ENCODE measurements around the gene FSD2.
"Not testable (repeated sequence)": the region's sequence is repeated elsewhere in the genome, so short reads cannot be mapped to it uniquely, and the experiment has no call there.

The FSD2 gene

DNA sequence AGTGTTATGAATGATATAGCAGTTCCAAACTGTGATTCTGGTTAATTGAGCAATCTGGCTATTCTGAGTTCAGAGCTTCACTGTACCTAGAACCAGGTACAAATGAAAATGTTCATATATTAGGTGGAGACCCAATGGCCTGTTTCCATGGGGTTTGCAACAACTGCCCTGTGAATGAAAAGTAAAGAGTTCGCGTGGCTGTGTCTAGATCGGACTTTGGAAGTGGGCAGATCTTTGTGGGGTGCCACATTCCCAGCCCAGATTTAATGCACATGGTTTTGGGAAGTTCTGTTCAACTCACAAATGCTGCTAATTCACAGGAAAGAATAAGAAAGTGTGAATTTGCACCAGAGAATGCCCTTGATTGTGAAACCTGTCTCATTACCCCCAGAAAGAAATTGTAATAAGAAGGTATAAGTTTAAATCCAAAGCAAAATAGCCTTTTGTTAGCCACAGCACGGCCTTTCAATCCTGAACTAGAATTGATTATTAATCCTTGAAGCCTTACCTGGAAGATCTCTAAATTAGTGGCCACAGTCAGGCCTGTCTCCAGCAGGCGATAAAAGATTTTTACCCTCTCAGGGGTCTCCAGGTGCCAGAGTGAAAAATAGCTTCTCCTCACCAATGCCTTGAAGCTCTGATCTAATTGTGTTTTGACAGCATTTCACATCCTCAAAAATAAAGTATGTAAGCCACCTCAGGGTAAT is 26.2 kb upstream of the FSD2 start:
- no peak for DNase-seq (ENCODE audit: low spot score)

DNA sequence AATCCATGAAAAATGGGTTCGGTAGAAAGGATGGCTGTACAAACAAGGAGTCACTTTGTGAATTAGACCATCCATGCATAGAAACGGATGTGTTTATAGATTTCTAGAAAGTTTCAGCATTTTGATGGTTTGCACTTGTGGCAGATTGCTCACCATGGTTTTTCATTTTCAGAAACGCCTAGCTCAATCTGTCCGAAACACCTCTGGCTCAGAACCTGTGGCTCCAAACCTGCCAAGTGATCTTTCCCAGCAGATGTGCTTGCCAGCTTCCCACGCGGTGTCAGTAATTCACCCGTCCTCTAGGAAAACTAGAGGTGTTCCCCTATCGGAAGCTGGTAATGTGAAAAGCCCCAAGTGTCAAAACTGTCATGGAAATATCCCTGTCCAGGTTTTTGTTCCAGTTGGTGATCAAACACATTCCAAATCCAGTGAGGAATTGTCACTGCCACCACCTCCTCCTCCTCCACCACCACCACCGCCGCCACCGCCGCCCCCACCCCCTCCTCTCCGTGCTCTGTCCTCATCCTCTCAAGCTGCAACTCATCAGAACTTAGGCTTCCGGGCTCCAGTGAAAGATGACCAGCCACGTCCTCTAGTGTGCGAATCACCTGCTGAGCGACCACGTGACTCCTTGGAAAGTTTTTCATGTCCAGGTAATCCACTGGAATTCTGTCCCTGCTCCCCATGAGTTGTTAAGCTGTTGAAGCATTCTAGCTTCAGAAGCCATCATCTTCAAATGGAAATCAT is 24.7 kb upstream of the FSD2 start:
- DNase-seq (ENCODE audit: low spot score): no peak

DNA sequence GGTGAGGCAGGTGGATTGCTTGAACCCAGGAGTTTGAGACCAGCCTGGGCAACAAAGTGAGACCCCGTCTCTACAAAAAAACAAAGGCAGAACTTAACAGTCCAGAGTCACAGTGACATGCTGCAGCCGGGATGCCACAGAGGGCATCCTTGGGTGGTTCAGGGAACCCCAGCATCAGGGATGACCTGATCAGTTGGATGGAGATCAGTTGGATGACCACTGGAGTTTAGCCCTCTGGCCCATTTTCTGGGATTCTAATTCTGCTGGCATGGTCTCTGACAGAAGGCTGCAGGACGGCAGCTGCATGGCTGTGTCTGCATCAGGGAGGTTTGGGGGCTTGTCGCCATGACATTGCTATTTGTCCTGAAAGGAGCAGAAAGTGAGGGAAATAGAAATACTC is 23.4 kb upstream of the FSD2 start:
- no peak for DNase-seq (ENCODE audit: low spot score)

DNA sequence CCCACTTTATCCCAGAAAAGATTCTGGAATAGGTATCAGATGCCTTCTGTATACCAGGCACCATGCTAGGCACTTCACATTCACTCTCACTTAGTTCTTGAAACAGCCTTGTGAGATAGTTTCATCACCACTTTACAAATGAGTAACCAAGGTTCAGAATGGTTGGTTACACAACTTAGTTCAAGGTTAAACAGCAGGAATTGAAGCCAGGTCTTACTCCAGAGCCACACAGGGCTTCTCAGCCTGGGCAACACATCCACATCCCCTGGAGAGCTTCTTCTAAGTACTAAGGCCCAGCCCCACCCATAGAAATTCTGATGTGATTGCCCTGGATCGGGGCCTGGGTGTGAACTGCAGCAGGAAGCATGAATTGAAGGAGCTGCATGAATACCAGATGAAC is 22.2 kb upstream of the FSD2 start:
- DNase-seq (ENCODE audit: low spot score): no peak

DNA sequence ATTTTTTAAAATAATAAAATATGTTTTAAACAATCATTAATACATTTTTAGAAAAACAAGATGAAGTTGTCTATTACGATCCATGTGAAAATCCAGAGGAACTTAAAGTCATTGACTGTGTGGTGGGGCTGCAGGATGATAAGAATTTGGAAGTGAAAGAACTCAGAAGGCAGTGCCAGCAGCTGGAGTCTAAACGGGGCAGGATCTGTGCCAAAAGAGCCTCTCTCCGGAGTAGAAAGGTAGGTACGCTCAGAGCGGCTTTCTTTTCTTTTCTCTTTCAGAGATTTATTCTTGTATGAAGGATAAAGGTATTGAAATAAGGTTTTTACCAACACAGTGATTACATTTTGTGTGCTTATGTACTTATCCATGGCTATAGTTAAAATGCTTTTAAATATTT is 17.2 kb upstream of the FSD2 start:
- DNase-seq (ENCODE audit: low spot score): no peak

DNA sequence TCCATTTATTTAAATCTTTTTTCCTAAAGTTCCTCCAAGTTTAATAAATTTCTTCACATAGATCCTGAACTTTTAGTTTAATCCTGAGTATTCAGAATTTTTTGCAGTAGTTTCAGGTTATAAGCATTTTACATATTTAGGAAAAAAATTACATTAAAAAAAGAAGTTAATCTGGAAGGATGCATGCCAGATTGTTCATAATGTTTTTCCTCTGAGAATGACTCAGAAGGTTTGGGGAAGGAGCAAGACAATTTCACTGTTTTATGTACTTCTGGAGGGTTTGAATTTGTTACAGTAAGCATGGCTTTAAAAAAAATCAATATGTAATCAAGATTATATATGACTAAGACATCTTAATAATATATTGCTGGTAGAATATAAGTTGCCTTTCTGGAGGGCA is 16.0 kb upstream of the FSD2 start:
- not testable (repeated sequence) for DNase-seq (ENCODE audit: low spot score)

DNA sequence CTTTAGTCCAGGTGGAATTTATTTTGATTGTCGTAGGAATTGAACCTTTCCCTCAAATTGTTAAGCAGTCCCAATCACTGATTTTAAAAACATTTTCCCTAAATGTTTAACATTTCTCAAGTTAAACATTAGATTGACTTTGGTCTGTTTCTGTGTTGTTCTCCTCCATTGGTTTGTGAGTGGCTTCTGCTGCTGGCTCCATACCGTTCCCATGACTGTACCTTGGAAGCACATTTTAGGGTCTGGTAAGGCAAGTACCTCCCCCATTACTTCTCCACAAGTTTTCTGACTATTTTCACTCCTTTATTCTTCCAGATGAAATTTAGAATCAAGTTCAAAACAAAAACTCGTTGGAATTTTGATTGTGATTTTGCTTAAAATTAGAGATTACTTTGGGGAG is 15.5 kb upstream of the FSD2 start:
- not testable (repeated sequence) for DNase-seq (ENCODE audit: low spot score)

DNA sequence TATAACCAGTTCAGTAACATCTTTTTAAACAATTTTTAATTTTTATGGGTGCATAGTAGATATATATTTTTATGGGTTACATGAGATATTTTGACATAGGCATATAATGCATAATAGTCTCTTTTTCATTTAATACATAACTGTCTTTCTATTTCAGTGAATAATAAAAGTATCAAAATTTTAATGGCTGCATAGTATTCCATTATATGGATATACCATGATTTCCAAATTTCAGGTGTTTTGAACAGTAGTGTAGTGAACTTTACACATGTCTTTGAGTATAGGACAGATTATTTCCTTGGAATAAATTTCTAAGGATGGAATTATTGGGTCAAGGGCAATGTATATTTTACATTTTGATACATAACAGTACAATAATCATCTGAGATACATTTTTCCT is 14.3 kb upstream of the FSD2 start:
- no peak for DNase-seq (ENCODE audit: low spot score)

DNA sequence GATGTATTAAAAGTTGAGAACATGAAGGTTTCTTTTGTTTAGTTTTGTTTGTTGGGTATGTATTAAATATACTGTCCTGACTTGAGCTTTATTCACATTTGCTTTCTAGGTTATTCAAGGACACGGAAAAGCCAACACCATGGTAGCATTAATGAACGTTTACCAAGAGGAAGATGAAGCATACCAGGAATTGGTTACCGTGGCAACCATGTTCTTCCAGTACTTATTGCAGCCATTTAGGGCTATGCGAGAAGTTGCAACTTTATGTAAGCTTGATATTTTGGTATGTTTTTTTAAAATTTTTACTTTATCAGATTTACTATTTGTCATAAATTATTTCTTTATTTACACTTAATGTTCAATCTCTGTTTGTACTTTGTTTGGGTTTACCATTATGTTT is 7.1 kb upstream of the FSD2 start:
- no peak for DNase-seq (ENCODE audit: low spot score)

DNA sequence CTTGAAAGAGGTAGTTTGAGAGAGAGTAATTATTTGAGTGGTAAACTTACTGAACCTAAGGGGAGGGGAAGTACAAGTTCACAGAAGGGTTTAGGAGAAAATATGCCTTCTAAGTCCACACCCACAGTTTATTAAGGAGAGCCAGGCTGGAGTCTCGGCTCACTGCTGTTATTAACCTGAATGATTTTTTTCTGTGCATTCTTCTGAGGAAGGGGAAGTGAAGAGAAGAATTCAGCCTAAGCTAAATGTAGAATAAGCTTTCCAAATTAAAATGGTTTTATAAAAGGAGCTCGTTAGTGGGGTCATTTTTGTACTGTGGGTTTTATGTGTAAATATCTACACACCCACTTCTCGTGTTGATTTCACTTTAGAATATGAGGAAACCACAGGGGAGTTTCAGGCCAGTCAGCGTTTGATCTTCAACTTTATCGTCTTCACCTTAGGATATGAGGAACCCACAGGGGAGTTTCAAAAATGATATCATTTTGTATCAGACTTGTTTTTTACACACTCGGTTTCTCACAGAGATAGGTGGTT is 5.1 kb upstream of the FSD2 start:
- DNase-seq (ENCODE audit: low spot score): no peak

DNA sequence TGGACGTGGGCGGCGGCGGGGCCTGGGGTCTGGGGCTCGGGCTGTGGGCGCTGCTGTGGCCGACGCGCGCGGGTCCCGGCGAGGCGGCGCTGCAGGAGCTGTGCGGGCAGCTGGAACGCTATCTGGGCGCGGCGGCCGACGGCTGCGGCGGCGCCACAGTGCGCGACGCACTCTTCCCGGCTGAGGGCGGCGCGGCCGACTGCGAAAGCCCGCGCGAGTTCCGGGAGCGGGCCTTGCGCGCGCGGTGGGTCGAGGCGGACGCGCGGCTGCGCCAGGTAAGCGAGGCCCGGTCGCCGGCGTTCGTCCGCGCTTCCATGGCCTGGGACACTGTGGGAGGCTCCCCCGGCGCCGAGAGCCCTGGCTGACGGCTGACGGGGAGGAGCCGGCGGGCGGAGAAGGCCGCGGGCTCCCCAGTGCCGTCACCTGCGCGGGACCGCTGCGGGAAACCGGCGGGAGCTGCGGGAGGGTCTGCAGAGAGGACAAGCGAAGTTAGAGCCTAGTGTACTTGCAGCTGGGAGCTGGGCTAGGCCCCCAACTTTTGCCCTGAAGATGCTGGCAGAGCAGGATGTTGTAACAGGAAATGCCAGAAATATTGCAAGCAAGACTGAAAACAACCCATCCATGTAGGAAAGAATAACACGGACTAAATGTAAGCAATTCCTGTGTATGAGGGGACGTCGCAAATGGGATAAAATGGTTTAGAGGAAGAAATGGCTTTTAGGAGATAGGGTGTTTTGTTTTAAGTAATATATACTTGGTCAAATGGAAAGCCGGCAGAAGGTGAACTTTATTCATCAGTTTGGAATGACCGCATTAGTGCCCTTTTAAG is 4.4 kb upstream of the FSD2 start:
- peak; percentile 47 for DNase-seq (ENCODE audit: low spot score)

DNA sequence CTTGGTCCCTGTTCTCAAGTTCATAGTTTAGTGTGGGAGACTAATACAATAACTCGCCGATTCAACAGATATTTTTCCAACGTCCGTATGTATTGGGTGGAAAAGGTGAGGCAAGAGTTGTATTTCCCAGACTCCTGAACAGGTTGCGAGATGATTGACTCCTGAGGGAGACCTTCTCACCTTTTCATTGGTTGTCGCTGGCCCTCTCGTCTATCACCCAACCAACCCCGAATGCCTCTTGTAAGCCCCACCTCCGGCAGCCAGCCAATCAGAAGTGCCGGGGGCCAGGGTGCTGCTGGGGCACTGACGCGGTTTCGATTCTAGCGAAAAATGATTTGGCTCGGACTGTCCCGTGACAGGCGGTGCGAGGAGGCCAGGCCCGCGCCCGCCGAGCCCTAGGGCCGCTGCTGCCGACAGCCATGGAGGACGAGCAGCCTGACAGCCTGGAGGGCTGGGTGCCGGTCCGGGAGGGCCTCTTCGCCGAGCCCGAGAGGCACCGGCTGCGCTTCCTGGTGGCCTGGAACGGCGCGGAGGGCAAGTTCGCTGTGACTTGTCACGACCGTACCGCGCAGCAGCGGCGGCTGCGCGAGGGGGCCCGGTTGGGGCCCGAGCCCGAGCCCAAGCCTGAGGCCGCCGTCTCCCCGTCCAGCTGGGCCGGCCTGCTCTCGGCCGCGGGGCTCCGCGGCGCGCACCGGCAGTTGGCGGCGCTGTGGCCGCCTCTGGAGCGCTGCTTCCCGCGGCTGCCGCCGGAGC is 3.6 kb upstream of the FSD2 start, which contains the start of gene WHAMM:
Gene WHAMM (plus strand): TSS at position 321 of the 753 bp plus-strand sequence. CDS start 99 bp downstream, at position 420.
- peak; percentile 98 for DNase-seq (ENCODE audit: low spot score)

DNA sequence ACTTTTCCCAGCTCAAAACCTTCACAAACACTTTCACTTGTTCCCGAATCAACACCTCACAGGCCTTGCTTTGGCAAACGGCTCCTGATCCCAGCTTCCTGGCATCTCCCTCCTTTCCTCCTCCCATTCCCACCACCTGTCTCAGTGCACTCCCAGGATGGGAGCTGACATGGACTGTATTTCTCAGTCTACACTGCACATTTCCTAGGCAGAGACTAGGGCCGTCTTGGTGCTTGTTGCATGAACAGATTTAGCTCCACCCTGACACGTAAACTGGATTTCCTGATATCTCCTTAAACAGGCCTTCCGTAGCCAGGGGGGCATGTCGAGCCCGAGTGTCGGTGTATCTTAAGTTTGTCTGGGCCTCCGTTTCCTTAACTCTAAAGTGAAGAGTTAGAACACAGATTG is 2.8 kb upstream of the FSD2 start:
- no peak for DNase-seq (ENCODE audit: low spot score)

DNA sequence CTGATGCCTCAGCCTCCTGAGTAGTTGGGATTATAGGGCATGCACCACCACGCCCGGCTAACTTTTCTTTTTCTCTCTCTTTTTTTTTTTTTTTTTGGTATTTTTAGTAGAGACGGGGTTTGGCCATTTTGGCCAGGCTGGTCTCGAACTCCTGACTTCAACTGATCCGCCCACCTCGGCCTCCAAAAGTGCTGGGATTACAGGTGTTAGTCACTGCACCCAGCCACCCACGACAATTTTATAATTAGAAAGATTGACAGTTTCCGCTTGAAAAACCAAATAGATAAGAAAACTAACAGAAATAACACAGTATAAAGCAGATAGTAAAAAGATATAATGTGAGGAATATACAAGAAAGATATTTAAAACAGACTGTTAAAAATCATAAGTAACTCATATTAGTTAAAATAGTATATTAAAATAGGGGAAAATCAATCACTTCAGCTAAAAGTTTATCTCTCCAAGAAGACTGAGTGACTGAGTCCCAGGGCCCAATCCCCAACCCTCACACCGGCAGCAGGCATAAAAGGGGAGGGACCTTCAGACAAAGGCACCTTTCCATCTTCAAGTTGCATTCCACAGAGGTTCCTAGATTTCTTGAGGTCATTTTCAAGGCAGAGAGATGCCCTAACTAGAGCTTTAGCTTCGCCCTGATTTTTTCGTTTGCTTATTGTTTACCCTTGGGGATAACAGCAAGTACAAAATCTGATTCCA is 2.2 kb upstream of the FSD2 start:
- DNase-seq (ENCODE audit: low spot score): no peak

DNA sequence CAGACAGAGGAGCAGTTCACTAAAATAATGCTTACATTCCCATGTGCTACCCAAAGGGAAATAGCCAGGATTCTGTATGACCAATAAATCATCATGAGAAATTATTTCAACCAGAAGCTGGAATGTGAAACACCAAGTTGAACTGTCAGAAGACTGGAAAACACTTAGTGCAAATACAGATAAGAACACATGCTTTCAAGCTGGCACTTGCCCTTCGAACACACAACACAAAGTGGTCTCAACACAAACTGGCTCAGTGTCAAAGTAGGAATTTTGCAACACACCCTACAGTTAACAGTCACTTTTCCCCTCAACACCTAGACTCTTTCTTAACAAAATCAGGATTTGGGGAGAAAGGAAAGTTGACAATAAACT is 1.3 kb downstream of the FSD2 start:
- DNase-seq (ENCODE audit: low spot score): no peak

DNA sequence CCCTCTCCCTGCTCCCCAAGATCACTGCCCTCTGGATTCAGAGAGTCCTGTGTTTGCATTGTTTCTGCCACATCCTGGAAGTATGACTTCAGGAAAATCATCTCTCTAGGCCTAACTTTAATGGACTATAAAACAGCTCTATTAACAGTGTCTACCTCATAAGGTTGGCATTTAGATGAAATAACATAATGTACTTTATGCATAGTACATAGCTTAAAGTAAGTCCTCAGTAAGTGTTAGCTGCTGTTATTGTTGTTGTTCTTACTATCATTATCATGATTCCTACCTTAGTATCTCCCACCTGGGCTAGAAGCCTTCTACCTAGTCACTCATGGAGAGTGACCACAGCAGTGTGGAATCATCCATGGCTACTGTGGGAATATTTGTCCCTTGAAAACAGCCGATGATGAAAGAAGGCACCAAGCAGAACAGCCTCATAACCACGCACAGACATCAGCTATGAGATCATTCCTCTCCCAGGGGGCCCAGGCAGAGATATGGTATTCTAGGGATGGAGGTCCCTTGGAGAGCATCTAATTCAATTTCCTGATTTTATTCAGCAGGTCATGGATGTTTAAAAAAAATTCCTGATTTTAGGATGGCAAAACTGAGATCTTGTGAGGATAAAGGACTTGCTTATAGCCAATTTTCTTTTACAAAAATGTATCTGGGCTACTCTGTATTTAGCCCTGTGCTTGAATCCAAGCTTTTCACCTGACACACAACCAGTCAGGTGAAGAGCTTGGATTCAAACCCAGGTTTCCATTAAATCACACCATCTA is 1.9 kb downstream of the FSD2 start:
- DNase-seq (ENCODE audit: low spot score): no peak

DNA sequence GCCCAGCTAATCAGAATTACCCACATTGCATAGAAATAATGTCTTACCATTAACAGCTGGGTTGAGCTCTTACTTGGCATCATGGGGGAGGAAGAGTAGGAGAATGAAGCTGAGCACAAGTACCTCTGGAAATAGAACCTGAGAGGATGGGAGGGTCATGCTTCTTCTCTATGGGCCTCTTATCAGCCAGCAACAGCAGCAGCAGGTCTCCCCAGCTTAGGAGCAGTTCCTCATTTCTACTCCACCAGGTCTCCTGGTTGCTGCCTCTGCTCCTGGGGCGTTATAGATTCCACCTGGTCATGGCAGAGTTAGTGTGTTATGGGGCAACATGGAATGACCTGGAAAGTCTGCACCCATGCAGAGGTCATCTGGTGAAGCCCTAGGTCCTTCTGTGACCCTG is 3.4 kb downstream of the FSD2 start:
- no peak for DNase-seq (ENCODE audit: low spot score)

DNA sequence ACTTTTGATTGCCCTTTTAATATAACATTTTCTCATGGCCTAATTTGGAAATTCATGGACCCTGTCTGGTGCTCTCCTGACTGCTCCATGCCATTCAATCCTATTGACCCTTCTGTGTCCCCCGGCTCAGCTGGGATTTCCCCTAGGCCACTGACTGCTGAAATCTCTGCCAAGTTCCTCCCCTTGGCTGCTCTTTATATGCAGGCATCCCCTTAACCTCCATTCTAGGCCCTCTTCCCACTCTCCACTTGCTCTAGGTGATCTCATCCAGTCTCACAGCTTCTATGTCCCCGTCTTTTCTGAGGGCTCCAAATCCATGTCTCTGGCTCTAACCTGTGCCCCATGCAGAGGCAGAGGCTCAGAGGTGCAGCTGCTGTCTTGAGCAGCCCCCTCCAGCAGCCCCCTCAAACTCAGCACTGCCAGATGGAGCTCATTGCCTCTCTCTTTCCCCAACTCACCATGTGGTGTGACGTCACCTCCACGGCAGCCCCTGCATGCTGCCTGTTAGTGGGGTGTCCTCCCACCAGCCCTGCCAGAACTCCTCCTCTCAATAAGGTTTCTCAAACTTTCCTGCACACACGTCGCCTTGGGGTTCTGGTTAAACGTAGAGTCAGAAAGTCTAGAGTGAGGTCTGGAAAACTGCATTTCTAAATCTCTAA is 6.6 kb downstream of the FSD2 start:
- DNase-seq (ENCODE audit: low spot score): no peak

DNA sequence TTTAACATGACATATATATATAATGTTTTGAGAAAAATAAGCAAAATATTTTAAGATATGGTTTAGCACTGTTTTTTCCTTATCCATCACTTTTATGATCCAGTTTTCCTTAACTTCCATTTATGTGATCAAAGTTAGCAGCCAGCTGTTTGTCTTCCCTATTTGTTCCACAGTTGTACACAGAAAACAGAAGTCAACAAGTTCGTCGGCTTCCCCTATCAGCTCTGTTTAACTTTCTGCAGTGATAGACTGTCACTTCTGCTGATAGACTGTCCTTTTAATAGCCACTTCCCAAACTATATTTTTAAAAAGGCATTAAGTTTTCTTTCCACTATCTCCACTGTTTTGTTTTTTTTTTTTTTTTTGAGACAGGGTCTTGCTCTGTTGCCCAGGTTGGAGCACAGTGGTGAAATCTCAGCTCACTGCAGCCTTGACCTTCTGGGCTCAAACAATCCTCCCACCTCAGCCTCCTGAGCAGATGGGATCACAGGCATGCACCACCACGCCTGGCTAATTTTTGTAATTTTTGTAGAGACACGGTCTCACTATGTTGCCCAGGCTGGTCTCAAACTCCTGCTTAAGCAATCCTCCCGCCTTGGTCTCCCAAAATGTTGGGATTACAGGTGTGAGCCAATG is 7.2 kb downstream of the FSD2 start:
- no peak for DNase-seq (ENCODE audit: low spot score)

All from iPS-NIHi11 (cell line).